HG03097 (cell line): Measurements from ENCODE around the gene JPH2.
"Not testable (repeated sequence)": the region's sequence is repeated elsewhere in the genome, so short reads cannot be mapped to it uniquely, and the experiment has no call there.

Experiments
- ATAC-seq: cut with Tn5 transposase; IDR thresholded peaks from one replicate; pipeline ENCODE4 v1.9.1; 2021; ENCODE audit not compliant: unreplicated experiment, low FRiP score

JPH2 gene

DNA sequence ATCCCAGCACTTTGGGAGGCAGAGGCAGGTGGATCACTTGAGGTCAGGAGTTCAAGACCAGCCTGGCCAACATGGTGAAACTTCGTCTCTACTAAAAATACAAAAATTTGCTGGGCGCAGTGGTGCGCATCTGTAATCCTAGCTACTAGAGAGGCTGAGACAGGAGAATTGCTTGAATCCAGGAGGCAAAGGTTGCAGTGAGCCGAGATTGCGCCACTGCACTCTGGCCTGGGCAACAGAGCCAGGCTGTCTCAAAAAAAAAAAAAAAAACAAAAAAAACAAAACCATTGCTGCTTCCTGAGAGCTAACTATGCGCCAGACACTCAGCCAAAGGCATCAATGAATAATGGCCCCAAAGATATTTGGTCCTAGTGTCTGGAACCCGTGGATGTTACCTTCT lies 57.7 kb downstream of the JPH2 start:
- ATAC-seq = not testable (repeated sequence)

DNA sequence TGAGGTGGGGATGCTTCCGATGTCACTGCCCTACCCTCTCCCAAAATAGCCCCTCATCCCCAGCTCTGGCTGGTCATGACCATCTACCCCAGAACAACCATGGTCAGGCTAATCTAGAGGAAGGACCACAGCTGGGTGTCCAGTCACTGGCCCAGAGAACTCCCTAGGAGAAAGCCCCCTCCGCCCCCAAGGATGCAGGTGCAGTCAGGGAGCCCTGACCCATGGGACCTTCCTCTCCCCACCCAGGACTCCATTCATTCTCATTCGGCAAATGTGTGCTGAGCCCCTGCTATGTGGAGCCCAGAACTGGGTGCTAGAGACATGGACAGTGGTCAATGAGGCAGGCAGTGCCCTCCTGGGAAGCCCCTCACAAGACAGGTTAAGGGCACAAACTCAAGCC lies 60.5 kb downstream of the JPH2 start:
- no peak for ATAC-seq

DNA sequence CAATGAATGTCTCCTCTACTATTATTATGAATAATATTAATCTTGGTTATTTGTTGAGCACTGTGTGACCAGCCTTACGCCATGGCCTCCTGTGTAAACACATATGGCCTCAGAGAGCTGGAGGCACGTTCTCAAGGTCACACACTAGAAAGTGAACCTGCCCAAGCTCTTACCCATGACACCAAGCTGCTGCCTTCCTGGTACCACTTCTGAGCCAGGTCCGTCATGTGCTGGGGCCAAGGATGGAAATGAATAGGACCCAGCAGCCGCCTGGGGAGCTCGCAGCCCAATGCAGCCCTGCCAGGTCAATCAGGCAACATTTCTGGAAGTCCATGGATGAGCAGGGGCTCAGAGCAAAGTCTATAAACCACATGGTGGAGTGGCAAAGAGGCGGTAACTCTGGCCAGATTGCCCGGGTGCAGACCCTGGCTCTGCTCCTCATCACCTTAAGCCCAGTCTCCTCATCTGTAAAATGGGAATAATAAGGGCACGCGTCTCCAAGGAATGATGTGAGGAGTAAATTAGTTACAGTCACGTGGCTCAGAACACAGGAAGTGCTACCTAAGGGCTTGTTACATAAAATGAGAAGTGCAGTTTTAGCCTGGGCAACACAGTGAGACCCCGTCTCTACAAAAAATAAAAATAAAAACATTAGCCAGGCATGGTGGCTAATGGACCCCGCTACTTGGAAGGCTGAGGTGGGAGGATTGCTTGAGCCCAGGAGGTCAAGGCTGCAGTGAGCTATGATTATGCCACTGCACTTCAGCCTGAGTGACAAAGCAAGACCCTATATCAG lies 61.5 kb downstream of the JPH2 start:
- ATAC-seq = no peak

- no peak for ATAC-seq
These were observed 63.0 kb downstream of the JPH2 start for GRCh38 chr20:44123874-44124535.

- ATAC-seq = no peak
These were observed 63.7 kb downstream of the JPH2 start for GRCh38 chr20:44123251-44123650.

- ATAC-seq = no peak
These were observed 66.1 kb downstream of the JPH2 start for GRCh38 chr20:44120676-44121425.

DNA sequence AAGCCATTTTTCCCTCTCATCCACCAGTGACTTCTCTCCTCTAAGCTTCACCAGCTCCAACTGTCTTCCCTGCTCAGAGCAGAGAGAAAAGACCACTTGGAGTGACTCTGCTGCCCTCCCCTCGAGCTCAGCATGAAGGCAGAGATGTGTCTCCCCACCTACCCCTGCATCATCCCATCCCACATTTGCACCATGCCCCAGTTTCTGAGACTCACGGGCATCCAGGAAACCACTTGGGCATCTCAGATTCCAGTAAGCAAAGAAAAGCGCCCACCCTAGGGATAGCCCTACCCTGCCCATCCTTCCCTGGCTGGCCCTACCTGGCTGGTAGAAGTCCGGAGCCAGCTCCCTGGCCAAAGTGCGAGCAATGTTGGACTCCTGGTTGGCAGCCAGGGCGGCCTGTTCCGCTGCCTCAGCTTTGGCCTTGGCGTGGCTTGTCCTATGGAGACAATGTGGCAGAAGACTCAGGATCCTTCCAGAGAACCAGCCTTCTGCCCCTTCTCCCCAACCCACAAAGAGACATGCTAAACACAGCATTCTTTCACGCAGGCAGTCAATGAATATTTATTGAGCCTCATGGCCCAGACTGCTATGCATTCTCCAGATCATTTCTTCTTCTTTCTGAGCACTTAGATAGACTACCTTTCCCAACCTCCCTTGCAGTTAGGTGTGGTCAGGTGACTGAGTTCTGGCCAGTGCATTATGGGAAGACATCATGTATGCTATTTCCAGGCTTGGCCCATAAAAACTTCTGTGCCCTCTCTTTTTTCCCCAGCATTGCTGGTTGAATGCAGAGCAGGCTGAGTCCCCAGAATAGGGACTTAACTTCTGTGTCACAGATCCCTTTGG lies 68.6 kb downstream of the JPH2 start:
- no peak for ATAC-seq

DNA sequence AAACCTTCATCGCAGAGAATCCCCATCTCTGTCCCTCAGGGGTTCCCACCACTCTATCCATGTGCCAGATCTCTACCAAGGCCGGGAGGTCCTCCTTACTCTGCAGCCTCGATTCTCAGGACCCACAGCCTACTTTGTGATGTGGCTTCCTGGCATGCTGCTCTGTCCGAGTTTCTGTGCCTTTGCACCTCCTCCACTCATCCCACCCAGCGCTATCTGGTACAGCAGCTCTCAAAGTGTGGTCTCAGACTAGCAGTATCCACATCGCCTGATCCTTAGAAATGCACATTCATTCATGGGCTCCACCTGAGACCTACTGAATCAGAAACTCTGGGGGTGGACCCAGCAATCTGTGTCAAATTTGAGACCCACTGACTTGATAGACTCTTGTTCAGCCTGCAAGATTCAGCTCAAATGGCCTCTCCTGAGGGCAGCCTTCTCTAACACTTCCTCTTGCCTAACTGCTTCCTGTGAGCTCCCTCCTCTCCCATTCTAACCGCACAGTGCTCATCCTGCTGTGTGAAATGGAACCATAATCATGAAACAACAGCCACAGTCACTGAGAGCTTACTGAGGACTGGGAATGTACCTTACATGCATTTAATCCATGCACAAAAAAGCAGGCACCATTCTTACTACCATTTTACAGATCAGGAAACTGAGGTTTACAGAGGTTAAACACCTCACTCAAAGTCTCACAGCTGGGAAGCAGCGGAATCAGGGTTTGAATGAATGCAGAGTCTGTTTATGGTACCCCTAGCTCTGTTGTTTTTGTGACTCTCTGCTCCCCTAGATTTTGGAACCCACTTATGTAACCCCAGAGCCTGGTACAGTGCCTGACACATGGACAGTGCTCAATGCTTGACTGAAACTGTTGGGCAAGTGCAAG lies 69.4 kb downstream of the JPH2 start:
- ATAC-seq = no peak

GRCh38 chr20:44115762-44116644 lies 71.0 kb downstream of the JPH2 start:
- no peak for ATAC-seq

- no peak for ATAC-seq
These were observed 71.8 kb downstream of the JPH2 start for GRCh38 chr20:44115181-44115580.

DNA sequence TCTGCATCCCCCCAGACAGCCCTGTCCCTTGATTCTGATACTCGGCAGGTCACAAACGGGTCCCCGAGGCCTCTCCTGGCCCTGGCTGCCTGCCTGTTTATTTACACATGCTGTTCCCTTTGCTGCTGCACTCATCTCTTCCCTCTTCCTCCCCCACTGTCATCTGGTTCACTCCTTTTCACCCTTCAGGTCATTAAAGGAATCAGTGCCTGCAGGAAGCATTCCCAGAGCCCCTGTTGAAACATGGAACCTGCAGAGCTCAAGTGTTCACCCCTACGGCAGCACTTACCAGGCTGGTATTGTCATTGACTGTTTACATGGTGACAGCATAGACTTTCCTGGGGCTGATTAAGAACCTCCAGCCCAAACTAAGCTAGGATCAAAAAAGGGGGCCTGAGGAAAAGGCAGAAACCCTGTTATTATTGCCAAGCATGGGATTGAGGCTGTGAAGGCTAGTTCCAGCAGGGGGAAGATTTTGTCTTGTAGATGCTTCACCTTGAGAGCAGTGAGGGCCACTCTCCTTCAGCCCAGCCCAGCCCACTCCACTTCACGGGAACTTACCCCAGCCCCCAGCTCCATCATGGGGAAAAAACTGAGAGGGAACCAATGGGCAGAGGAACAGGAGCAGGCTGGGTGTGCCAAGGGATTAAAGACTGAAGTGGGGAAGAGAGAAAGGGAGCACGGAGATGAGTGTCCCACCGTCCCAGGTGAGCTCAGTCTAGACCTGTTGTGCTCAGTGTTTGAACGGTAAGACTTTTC lies 73.2 kb downstream of the JPH2 start:
- ATAC-seq = no peak

GRCh38 chr20:44112889-44113617 lies 73.9 kb downstream of the JPH2 start:
- no peak for ATAC-seq

- no peak for ATAC-seq
These were observed 74.5 kb downstream of the JPH2 start for GRCh38 chr20:44112456-44112855.

DNA sequence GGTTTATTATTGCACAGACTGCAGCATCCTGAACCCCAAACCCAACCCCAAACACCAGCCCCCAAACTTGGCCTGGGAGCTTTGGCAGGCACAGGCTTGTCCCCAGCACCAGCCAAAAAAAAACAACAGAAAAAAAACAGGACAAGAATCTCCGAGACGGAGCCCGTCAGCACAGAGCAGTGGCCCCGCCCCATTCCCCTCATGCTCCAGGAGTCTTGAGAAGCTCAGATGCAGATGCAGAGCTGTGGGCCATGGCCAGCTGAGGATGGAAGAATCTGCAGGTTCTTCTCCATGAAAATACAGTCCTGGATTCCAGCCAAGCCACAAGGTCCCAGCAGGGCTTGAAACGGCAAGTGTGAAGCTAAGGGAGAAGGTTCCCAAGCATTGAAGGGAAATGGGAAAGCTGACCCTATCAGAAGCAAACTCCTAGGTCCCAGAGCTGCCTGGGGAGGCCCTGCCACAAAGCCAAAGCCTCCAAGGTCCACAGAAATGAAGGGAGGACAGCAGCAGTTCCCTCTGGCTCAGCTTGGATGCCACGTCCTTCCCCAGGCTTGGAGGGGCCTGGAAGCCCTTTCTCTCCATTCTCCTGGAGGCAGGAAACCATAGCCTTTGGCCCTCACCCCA lies 75.2 kb downstream of the JPH2 start:
- ATAC-seq = no peak

GRCh38 chr20:44110816-44111568 lies 76.0 kb downstream of the JPH2 start:
- no peak for ATAC-seq

DNA sequence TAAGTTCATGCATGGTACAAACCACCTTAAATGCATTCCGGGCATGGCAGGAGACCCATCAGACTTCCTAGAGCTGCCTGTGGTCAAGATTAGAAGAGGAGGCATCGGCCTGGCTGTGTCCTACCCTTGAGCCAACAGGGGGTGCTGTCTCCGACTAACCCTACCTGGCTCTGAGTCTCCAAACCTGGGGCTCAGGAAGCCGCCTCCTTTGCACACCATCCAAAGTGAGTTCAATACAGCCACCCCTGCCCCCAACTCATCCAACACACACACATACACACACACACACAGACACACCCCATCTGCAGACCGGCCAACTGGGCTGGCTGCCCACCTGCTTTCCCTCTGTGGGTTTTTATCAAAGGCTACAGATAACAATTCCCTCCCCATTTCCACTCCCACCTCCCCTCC lies 77.0 kb downstream of the JPH2 start:
- no peak for ATAC-seq
